SK-N-SH (cell line): ENCODE results near the gene TOPAZ1.

Experiments used
- CTCF ChIP-seq: fragments of 200-600 bp; sonication (generic); IDR thresholded peaks from 2 replicates; pipeline ENCODE4 v1.6.1; 2017; ENCODE audit warnings: antibody characterized with exemption, mild to moderate bottlenecking, moderate library complexity
- ELF1 ChIP-seq: IDR thresholded peaks from 2 replicates; pipeline ENCODE4 v1.4.0; 2012
- EP300 ChIP-seq, 2 experiments: IDR thresholded peaks; 2 replicates each; pipeline versions ENCODE4 v1.4.0 to v1.6.1; 2012; ENCODE audit warnings: borderline replicate concordance in 1 of 2, low read depth in 1 of 2, low read length in 1 of 2
- GABPA ChIP-seq: IDR thresholded peaks from 2 replicates; pipeline ENCODE4 v1.4.0; 2012; ENCODE audit warnings: low read depth, mild to moderate bottlenecking
- NRF1 ChIP-seq: IDR thresholded peaks from 2 replicates; pipeline ENCODE4 v1.6.1; 2012; ENCODE audit warnings: low read depth, mild to moderate bottlenecking, low read length

DNA sequence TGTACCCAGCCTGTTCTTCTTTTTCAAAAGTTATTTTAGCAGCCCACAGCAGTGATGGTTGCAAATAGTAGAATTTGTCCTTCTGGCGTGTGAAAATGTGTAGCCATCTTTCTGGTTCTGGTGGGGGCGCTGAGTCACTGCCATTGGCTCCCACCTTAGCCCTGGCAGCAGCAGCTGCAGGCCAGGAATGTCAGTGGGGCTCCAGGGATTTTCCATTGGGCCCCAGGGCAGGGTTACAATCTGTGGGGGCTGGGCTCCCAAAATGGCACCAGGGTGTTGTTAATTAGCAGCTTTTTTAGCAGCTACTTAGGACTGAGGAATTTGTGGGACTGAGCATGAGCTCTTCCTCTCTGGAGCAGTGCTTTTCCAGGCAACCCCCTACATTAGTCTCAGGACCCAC lies 38.9 kb downstream of the TOPAZ1 start:
- TF ChIP-seq CTCF (no peak), NRF1 (no peak), GABPA (no peak), ELF1 (no peak), EP300 (IDR thresholded peaks at IDR 0.05; ENCODE audit: borderline replicate concordance in 1 of 2, low read depth in 1 of 2, low read length in 1 of 2) (no peak)
